PFSK-1 (cell line): ENCODE data around the gene PCARE.

Experiments used
- POLR2AphosphoS5 ChIP-seq: IDR thresholded peaks from 2 replicates; pipeline ENCODE4 v1.6.1; 2012; ENCODE audit warnings: low read depth, mild to moderate bottlenecking, control low read depth, low read length, moderate library complexity
- REST ChIP-seq, 2 experiments: IDR thresholded peaks; 2 replicates each; pipeline versions ENCODE4 v1.6.1 to v1.8.0; 2011 to 2012; ENCODE audit warnings: low read depth in 2 of 2, low read length in 2 of 2, control low read depth in 1 of 2, inconsistent platforms in 1 of 2, mild to moderate bottlenecking in 1 of 2, moderate library complexity in 1 of 2; ENCODE audit not compliant: insufficient read depth in 1 of 2
- TAF1 ChIP-seq: IDR thresholded peaks from 2 replicates; pipeline ENCODE4 v1.6.1; 2012; ENCODE audit warnings: low read length, control low read depth, borderline replicate concordance; ENCODE audit not compliant: insufficient read depth

- TF ChIP-seq REST (IDR thresholded peaks at IDR 0.05; ENCODE audit: insufficient read depth in 1 of 2, low read depth in 2 of 2, low read length in 2 of 2) (no peak), POLR2AphosphoS5 (no peak), TAF1 (no peak)
Observed at GRCh38 chr2:29015701-29016470, 58.4 kb downstream of the PCARE start.
